NCI-H510A (cell line): Measurements from ENCODE around the gene USP17L5.
"Not testable (repeated sequence)": the region's sequence is repeated elsewhere in the genome, so short reads cannot be mapped to it uniquely, and the experiment has no call there.

Experiments
- DNase-seq: peaks from one replicate; lab custom pipeline; 2025; lab: John Stamatoyannopoulos, UW

Gene USP17L5, protein sequence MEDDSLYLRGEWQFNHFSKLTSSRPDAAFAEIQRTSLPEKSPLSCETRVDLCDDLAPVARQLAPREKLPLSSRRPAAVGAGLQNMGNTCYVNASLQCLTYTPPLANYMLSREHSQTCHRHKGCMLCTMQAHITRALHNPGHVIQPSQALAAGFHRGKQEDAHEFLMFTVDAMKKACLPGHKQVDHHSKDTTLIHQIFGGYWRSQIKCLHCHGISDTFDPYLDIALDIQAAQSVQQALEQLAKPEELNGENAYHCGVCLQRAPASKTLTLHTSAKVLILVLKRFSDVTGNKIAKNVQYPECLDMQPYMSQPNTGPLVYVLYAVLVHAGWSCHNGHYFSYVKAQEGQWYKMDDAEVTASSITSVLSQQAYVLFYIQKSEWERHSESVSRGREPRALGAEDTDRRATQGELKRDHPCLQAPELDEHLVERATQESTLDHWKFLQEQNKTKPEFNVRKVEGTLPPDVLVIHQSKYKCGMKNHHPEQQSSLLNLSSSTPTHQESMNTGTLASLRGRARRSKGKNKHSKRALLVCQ

DNA sequence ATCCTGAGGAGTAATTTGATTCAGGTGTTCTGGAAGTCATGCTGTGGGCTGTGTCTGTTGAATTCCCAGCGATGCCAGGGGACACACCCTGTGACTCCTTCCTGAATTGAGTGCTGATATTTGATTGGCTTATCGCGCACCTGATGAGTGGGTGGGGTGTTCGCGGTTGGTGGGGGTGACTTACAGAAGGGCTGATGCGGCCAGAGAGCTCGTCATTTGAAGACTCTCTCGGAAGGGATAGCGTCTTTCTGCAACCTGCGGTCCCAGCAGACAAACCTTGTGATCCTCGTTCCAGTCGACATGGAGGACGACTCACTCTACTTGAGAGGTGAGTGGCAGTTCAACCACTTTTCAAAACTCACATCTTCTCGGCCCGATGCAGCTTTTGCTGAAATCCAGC, at the start of gene USP17L5:
USP17L5 (plus strand) TSS at position 301 of the 400 bp plus-strand sequence; CDS start at position 301, 0 bp downstream.
- DNase-seq = not testable (repeated sequence)

DNA sequence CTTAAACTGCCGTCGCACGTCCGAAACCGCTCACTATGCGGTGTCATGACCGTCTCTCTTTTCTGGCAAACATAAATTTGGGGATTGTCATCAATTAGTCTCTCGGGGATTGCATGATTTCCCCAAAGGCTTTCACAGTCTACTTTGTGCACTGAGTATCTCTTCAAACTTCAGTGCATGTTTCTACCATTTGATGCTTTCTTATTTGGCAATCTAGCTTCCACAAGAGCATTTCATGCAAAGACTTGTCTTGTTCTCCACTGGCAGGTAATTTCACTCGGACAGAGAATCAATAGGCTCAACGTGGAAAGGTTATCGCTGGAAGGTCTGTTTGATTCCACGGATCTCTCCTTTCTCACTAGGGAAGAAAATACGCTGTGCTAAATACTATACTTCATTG, 15.0 kb upstream of the USP17L5 start:
- DNase-seq = not testable (repeated sequence)

DNA sequence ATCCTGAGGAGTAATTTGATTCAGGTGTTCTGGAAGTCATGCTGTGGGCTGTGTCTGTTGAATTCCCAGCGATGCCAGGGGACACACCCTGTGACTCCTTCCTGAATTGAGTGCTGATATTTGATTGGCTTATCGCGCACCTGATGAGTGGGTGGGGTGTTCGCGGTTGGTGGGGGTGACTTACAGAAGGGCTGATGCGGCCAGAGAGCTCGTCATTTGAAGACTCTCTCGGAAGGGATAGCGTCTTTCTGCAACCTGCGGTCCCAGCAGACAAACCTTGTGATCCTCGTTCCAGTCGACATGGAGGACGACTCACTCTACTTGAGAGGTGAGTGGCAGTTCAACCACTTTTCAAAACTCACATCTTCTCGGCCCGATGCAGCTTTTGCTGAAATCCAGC, 14.3 kb upstream of the USP17L5 start, which contains the start of gene USP17L24:
USP17L24 (plus strand) TSS at position 301 of the 400 bp plus-strand sequence; CDS start at position 301, 0 bp downstream.
- DNase-seq = not testable (repeated sequence)

DNA sequence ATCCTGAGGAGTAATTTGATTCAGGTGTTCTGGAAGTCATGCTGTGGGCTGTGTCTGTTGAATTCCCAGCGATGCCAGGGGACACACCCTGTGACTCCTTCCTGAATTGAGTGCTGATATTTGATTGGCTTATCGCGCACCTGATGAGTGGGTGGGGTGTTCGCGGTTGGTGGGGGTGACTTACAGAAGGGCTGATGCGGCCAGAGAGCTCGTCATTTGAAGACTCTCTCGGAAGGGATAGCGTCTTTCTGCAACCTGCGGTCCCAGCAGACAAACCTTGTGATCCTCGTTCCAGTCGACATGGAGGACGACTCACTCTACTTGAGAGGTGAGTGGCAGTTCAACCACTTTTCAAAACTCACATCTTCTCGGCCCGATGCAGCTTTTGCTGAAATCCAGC, 9.6 kb upstream of the USP17L5 start, which contains the start of gene USP17L25:
USP17L25 (plus strand) TSS at position 301 of the 400 bp plus-strand sequence; CDS start at position 301, 0 bp downstream.
- not testable (repeated sequence) for DNase-seq

DNA sequence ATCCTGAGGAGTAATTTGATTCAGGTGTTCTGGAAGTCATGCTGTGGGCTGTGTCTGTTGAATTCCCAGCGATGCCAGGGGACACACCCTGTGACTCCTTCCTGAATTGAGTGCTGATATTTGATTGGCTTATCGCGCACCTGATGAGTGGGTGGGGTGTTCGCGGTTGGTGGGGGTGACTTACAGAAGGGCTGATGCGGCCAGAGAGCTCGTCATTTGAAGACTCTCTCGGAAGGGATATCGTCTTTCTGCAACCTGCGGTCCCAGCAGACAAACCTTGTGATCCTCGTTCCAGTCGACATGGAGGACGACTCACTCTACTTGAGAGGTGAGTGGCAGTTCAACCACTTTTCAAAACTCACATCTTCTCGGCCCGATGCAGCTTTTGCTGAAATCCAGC, 4.8 kb upstream of the USP17L5 start, which contains the start of gene USP17L26:
USP17L26 (plus strand) TSS at position 301 of the 400 bp plus-strand sequence; CDS start at position 301, 0 bp downstream.
- DNase-seq = not testable (repeated sequence)

DNA sequence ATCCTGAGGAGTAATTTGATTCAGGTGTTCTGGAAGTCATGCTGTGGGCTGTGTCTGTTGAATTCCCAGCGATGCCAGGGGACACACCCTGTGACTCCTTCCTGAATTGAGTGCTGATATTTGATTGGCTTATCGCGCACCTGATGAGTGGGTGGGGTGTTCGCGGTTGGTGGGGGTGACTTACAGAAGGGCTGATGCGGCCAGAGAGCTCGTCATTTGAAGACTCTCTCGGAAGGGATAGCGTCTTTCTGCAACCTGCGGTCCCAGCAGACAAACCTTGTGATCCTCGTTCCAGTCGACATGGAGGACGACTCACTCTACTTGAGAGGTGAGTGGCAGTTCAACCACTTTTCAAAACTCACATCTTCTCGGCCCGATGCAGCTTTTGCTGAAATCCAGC, 4.6 kb downstream of the USP17L5 start, which contains the start of gene USP17L27:
USP17L27 (plus strand) TSS at position 301 of the 400 bp plus-strand sequence; CDS start at position 301, 0 bp downstream.
- DNase-seq = not testable (repeated sequence)

DNA sequence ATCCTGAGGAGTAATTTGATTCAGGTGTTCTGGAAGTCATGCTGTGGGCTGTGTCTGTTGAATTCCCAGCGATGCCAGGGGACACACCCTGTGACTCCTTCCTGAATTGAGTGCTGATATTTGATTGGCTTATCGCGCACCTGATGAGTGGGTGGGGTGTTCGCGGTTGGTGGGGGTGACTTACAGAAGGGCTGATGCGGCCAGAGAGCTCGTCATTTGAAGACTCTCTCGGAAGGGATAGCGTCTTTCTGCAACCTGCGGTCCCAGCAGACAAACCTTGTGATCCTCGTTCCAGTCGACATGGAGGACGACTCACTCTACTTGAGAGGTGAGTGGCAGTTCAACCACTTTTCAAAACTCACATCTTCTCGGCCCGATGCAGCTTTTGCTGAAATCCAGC, 9.4 kb downstream of the USP17L5 start, which contains the start of gene USP17L28:
USP17L28 (plus strand) TSS at position 301 of the 400 bp plus-strand sequence; CDS start at position 301, 0 bp downstream.
- not testable (repeated sequence) for DNase-seq

DNA sequence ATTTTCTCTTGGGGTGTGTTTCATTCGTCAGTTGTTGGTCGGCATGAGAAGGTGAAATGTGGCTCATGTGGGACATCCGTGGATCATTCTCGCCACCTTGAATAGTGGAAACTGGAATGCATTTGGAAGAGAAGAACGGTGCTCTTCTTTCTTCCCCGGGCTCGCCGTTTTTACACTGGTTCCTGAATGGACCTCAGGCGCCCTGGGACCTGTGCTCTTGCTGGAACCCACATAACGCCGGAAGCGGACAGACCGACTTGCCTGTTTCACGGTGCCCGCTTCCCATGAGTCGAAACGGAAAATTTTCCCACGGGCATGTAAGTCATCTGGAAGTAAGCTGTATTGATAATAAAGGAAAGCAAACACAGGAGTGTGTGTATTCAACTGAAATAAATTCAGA, 11.7 kb downstream of the USP17L5 start:
- DNase-seq = not testable (repeated sequence)

DNA sequence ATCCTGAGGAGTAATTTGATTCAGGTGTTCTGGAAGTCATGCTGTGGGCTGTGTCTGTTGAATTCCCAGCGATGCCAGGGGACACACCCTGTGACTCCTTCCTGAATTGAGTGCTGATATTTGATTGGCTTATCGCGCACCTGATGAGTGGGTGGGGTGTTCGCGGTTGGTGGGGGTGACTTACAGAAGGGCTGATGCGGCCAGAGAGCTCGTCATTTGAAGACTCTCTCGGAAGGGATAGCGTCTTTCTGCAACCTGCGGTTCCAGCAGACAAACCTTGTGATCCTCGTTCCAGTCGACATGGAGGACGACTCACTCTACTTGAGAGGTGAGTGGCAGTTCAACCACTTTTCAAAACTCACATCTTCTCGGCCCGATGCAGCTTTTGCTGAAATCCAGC, 14.1 kb downstream of the USP17L5 start, which contains the start of gene USP17L29:
USP17L29 (plus strand) TSS at position 301 of the 400 bp plus-strand sequence; CDS start at position 301, 0 bp downstream.
- not testable (repeated sequence) for DNase-seq

DNA sequence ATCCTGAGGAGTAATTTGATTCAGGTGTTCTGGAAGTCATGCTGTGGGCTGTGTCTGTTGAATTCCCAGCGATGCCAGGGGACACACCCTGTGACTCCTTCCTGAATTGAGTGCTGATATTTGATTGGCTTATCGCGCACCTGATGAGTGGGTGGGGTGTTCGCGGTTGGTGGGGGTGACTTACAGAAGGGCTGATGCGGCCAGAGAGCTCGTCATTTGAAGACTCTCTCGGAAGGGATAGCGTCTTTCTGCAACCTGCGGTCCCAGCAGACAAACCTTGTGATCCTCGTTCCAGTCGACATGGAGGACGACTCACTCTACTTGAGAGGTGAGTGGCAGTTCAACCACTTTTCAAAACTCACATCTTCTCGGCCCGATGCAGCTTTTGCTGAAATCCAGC, 23.6 kb downstream of the USP17L5 start, which contains the start of gene USP17L30:
USP17L30 (plus strand) TSS at position 301 of the 400 bp plus-strand sequence; CDS start at position 301, 0 bp downstream.
- not testable (repeated sequence) for DNase-seq

DNA sequence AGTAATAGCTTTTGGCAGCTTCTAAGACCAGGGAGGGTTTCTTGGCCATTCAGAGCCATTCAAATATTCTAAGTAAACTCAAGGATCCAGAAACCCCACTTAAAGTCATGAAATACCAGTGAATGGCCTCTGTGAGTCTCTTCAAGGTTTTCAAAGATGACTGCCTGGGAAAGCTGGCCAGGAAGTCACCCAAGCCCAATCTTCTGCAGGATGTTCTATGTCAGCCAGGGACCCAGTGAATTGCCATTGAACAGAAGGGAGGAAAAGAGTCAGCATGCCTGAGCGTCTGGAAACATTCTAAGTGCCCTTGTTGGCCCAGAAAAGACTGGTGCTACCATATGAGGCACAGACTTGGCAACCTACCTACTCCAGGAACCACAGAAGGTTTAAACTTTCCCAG, 40.7 kb downstream of the USP17L5 start:
- DNase-seq = not testable (repeated sequence)

DNA sequence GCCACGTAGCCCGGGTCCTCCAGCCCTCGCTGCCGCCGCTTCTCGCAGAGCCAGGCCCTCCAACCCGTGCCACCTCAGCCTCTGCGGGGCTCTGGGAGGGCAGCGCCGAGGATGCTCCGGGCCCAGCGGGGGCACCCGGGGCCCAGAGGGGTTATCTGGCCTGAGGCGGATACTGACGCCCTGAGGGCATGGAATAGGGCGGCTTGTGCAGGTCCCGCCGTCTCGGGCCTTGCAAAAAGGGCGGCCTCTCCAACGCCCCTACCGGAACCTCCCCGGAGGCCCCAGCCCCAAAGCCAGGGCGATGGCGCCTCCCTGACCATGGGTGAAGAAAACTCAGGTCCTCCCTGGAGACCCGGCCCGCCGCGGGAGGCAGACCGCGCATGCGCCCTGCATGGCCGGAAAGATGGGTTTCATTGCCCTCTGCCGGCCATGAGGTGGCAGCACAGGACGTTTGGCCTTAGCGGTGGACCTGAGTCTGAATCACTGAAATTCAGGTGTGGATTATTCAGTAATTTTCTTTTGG, 41.9 kb downstream of the USP17L5 start:
- not testable (repeated sequence) for DNase-seq

DNA sequence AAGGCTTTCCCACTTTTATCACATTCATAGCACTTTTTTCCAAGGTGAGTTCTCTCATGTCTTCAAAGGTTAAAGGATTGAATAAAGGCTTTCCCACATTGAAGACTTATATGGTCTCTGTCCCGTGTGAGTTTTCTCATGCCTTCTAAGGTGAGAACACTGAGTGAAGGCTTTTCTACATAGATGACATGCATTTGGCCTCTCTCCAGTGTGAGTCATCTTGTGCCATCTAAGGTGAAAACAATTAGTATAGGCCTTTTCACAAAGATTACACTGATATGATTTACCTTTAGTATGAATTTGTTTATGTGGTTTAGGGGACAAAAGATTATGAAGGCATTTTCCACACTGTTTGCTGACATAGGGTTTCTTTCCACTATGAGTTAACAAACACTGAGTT, 44.9 kb downstream of the USP17L5 start:
- no peak for DNase-seq

DNA sequence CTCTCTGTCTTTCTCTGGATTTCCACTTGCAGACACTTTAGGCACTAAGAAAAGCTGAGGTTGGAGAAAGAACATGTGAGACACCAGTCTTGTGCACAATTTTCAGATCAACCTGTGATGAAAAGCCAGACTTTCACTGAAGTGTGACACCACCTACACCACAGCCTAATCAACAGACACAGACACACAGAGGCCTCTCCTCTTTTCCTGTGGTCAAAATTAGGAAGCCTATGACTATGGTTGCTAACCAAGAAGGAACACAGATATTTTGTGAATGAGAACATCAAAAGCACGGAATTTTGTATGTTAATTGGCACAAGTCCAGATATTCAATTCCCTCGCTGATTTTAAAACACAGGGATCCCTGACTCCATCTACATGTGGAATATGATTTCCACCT, 49.8 kb downstream of the USP17L5 start:
- not testable (repeated sequence) for DNase-seq
